ENCODE measurements around the gene TOMM34. TPM values are rescaled to one million over a fixed set of nuclear protein-coding genes. Genes with fewer than 3 reads are reported as not detected.

TOMM34 gene
- polyA plus RNA-seq, 1 donor from 2014 or later: 10.0 TPM

GRCh38 chr20:44938637-44939036, 21.6 kb downstream of the TOMM34 start:
- Histone ChIP-seq H3K4me3 (ENCODE audit: low read length) (no peak overlapping the region), H2AFZ (ENCODE audit: low read depth, low read length) (no peak overlapping the region), H3K79me2 (replicated peaks; ENCODE audit: insufficient read depth, low read length) (no peaks in the 10 kb centered on the region), H3F3A (ENCODE audit: insufficient read depth, low read length, poor library complexity, severe bottlenecking) (no peaks in the 10 kb centered on the region), H3K9me3 (ENCODE audit: low read length) (no peaks in the 10 kb centered on the region), H3K27me3 (ENCODE audit: insufficient read depth, low read depth, low read length) (no peaks in the 10 kb centered on the region), H3K4me2 (ENCODE audit: low read length) (no peak overlapping the region), H4K20me1 (ENCODE audit: insufficient read depth) (no peaks in the 10 kb centered on the region), H3K27ac (ENCODE audit: low read length) (no peak overlapping the region), H3K9ac (ENCODE audit: low read length) (no peak overlapping the region), H3K36me3 (ENCODE audit: insufficient read depth, low read length) (no peaks in the 10 kb centered on the region), H3K9me2 (ENCODE audit: insufficient read depth, low read length) (no peaks in the 10 kb centered on the region)
- no peak for TF ChIP-seq EZH2 (IDR thresholded peaks at IDR 0.05; ENCODE audit: borderline replicate concordance, insufficient read depth, low read length, poor library complexity, severe bottlenecking)
- no peak for TF ChIP-seq POLR2AphosphoS5 (IDR thresholded peaks at IDR 0.05)
- TF ChIP-seq TAF1 (IDR thresholded peaks at IDR 0.05; ENCODE audit: low read depth): no peak
- TF ChIP-seq, protein P1, sequence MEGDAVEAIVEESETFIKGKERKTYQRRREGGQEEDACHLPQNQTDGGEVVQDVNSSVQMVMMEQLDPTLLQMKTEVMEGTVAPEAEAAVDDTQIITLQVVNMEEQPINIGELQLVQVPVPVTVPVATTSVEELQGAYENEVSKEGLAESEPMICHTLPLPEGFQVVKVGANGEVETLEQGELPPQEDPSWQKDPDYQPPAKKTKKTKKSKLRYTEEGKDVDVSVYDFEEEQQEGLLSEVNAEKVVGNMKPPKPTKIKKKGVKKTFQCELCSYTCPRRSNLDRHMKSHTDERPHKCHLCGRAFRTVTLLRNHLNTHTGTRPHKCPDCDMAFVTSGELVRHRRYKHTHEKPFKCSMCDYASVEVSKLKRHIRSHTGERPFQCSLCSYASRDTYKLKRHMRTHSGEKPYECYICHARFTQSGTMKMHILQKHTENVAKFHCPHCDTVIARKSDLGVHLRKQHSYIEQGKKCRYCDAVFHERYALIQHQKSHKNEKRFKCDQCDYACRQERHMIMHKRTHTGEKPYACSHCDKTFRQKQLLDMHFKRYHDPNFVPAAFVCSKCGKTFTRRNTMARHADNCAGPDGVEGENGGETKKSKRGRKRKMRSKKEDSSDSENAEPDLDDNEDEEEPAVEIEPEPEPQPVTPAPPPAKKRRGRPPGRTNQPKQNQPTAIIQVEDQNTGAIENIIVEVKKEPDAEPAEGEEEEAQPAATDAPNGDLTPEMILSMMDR (IDR thresholded peaks at IDR 0.05; ENCODE audit: poor library complexity, severe bottlenecking): no peak
- no peak for TF ChIP-seq EP300 (conservative IDR thresholded peaks at IDR 0.05; ENCODE audit: poor library complexity, severe bottlenecking)
- no peak for TF ChIP-seq MXI1 (conservative IDR thresholded peaks at IDR 0.05; ENCODE audit: poor library complexity, severe bottlenecking)
- TF ChIP-seq RAD21 (conservative IDR thresholded peaks at IDR 0.05): no peak
- TF ChIP-seq, protein P2, sequence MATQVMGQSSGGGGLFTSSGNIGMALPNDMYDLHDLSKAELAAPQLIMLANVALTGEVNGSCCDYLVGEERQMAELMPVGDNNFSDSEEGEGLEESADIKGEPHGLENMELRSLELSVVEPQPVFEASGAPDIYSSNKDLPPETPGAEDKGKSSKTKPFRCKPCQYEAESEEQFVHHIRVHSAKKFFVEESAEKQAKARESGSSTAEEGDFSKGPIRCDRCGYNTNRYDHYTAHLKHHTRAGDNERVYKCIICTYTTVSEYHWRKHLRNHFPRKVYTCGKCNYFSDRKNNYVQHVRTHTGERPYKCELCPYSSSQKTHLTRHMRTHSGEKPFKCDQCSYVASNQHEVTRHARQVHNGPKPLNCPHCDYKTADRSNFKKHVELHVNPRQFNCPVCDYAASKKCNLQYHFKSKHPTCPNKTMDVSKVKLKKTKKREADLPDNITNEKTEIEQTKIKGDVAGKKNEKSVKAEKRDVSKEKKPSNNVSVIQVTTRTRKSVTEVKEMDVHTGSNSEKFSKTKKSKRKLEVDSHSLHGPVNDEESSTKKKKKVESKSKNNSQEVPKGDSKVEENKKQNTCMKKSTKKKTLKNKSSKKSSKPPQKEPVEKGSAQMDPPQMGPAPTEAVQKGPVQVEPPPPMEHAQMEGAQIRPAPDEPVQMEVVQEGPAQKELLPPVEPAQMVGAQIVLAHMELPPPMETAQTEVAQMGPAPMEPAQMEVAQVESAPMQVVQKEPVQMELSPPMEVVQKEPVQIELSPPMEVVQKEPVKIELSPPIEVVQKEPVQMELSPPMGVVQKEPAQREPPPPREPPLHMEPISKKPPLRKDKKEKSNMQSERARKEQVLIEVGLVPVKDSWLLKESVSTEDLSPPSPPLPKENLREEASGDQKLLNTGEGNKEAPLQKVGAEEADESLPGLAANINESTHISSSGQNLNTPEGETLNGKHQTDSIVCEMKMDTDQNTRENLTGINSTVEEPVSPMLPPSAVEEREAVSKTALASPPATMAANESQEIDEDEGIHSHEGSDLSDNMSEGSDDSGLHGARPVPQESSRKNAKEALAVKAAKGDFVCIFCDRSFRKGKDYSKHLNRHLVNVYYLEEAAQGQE (IDR thresholded peaks at IDR 0.05; ENCODE audit: borderline replicate concordance): no peak

GRCh38 chr20:44936510-44936909, 23.7 kb downstream of the TOMM34 start:
- H3K4me2 ChIP-seq (ENCODE audit: low read length): no peak overlapping the region
- H3K79me2 ChIP-seq (replicated peaks; ENCODE audit: insufficient read depth, low read length): no peaks in the 10 kb centered on the region
- no peak for TF ChIP-seq EZH2 (IDR thresholded peaks at IDR 0.05; ENCODE audit: borderline replicate concordance, insufficient read depth, low read length, poor library complexity, severe bottlenecking)
- TF ChIP-seq EP300 (conservative IDR thresholded peaks at IDR 0.05; ENCODE audit: poor library complexity, severe bottlenecking): no peak
- TF ChIP-seq RAD21 (conservative IDR thresholded peaks at IDR 0.05): no peak
- no peak for TF ChIP-seq MXI1 (conservative IDR thresholded peaks at IDR 0.05; ENCODE audit: poor library complexity, severe bottlenecking)
- TF ChIP-seq, protein P2 (IDR thresholded peaks at IDR 0.05; ENCODE audit: borderline replicate concordance): no peak
- TF ChIP-seq SMC3 (conservative IDR thresholded peaks at IDR 0.05; ENCODE audit: poor library complexity): no peak
- TF ChIP-seq, protein P1 (IDR thresholded peaks at IDR 0.05; ENCODE audit: poor library complexity, severe bottlenecking): no peak
- TF ChIP-seq POLR2AphosphoS5 (IDR thresholded peaks at IDR 0.05): no peak
- TF ChIP-seq TAF1 (IDR thresholded peaks at IDR 0.05; ENCODE audit: low read depth): no peak
- H3F3A ChIP-seq (ENCODE audit: insufficient read depth, low read length, poor library complexity, severe bottlenecking): no peaks in the 10 kb centered on the region
- H2AFZ ChIP-seq (ENCODE audit: low read depth, low read length): no peak overlapping the region
- H3K36me3 ChIP-seq (ENCODE audit: insufficient read depth, low read length): no peaks in the 10 kb centered on the region
- no peaks in the 10 kb centered on the region for H3K9me2 ChIP-seq (ENCODE audit: insufficient read depth, low read length)
- H3K9me3 ChIP-seq (ENCODE audit: low read length): no peaks in the 10 kb centered on the region
- H3K9ac ChIP-seq (ENCODE audit: low read length): no peak overlapping the region
- no peaks in the 10 kb centered on the region for H3K27me3 ChIP-seq (ENCODE audit: insufficient read depth, low read depth, low read length)
- no peak overlapping the region for H3K4me3 ChIP-seq (ENCODE audit: low read length)
- H3K27ac ChIP-seq (ENCODE audit: low read length): no peak overlapping the region
- no peaks in the 10 kb centered on the region for H4K20me1 ChIP-seq (ENCODE audit: insufficient read depth)
